Measurements from ENCODE around the gene COL8A1.

Gene COL8A1

DNA sequence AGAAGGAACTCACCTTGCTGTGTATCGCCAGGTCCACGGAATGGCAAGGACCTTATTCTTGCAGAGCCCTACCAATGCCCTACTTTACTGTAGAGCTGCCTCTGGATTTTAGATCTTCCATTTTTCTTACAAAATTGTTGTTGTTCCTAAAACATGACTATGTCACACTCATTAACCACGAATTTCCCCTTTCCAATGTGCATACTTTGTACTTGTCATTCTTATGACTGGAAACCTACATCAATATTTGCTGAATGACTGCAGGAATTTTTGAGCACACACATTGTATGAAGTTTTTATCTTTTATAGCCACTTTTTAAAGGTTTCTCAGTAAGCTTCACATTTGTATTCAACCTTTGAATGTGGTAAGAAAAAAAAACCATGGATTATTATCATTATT is 143.4 kb downstream of the COL8A1 start:
- TF ChIP-seq TEAD4 (IDR thresholded peaks at IDR 0.05) (no peak), TCF12 (IDR thresholded peaks at IDR 0.05; ENCODE audit: low read depth) (no peak), YY1 (IDR thresholded peaks at IDR 0.05; ENCODE audit: low read depth) (no peak), CREB1 (IDR thresholded peaks at IDR 0.05; ENCODE audit: low read depth) (no peak), NFIC (IDR thresholded peaks at IDR 0.05) (no peak), EGR1 (IDR thresholded peaks at IDR 0.05) (no peak), CEBPB (IDR thresholded peaks at IDR 0.05) (no peak), FOXM1 (IDR thresholded peaks at IDR 0.05; ENCODE audit: borderline replicate concordance, low read depth) (no peak), TAF1 (IDR thresholded peaks at IDR 0.05; ENCODE audit: low read depth) (no peak), EP300 (IDR thresholded peaks at IDR 0.05; ENCODE audit: borderline replicate concordance) (no peak), ZBTB7A (IDR thresholded peaks at IDR 0.05; ENCODE audit: low read depth) (no peak), RAD21 (IDR thresholded peaks at IDR 0.05; ENCODE audit: low read depth) (no peak)
- TF ChIP-seq, protein P1, sequence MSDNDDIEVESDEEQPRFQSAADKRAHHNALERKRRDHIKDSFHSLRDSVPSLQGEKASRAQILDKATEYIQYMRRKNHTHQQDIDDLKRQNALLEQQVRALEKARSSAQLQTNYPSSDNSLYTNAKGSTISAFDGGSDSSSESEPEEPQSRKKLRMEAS (IDR thresholded peaks at IDR 0.05): no peak
- TF ChIP-seq, protein P2, sequence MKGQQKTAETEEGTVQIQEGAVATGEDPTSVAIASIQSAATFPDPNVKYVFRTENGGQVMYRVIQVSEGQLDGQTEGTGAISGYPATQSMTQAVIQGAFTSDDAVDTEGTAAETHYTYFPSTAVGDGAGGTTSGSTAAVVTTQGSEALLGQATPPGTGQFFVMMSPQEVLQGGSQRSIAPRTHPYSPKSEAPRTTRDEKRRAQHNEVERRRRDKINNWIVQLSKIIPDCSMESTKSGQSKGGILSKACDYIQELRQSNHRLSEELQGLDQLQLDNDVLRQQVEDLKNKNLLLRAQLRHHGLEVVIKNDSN (IDR thresholded peaks at IDR 0.05): no peak
- TF ChIP-seq, protein P3, sequence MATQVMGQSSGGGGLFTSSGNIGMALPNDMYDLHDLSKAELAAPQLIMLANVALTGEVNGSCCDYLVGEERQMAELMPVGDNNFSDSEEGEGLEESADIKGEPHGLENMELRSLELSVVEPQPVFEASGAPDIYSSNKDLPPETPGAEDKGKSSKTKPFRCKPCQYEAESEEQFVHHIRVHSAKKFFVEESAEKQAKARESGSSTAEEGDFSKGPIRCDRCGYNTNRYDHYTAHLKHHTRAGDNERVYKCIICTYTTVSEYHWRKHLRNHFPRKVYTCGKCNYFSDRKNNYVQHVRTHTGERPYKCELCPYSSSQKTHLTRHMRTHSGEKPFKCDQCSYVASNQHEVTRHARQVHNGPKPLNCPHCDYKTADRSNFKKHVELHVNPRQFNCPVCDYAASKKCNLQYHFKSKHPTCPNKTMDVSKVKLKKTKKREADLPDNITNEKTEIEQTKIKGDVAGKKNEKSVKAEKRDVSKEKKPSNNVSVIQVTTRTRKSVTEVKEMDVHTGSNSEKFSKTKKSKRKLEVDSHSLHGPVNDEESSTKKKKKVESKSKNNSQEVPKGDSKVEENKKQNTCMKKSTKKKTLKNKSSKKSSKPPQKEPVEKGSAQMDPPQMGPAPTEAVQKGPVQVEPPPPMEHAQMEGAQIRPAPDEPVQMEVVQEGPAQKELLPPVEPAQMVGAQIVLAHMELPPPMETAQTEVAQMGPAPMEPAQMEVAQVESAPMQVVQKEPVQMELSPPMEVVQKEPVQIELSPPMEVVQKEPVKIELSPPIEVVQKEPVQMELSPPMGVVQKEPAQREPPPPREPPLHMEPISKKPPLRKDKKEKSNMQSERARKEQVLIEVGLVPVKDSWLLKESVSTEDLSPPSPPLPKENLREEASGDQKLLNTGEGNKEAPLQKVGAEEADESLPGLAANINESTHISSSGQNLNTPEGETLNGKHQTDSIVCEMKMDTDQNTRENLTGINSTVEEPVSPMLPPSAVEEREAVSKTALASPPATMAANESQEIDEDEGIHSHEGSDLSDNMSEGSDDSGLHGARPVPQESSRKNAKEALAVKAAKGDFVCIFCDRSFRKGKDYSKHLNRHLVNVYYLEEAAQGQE (IDR thresholded peaks at IDR 0.05; ENCODE audit: low read depth): no peak

DNA sequence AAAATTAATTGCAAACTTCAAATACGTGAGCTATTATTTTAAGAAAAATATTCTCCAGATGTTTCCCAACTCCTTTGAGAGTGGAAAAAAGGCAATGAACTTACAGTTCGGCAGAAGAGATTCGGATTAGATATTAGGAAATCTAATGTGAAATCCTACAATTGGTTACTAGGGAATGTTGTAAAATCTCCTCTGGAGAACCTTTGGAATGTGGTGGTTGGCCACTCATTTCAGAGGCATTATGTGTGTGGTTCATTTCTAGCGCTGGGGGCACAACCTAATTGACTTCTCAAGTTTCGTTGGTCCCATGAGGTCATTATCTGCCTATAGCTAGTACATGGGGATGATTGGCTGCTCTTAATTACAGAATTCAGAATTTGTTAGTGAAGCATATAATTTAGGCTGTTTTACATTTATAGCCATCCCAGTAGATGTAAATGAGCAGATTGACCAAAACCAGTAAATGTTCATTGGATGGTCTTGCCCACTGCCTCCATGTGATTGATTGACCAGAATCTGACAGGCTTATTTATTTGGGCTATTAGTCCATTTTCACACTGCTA is 144.7 kb downstream of the COL8A1 start:
- TF ChIP-seq TEAD4 (IDR thresholded peaks at IDR 0.05): no peak
- TF ChIP-seq, protein P3 (IDR thresholded peaks at IDR 0.05; ENCODE audit: low read depth): no peak
- TF ChIP-seq EGR1 (IDR thresholded peaks at IDR 0.05): no peak
- no peak for TF ChIP-seq YY1 (IDR thresholded peaks at IDR 0.05; ENCODE audit: low read depth)
- TF ChIP-seq ZBTB7A (IDR thresholded peaks at IDR 0.05; ENCODE audit: low read depth): no peak
- no peak for TF ChIP-seq RAD21 (IDR thresholded peaks at IDR 0.05; ENCODE audit: low read depth)
- no peak for TF ChIP-seq FOXM1 (IDR thresholded peaks at IDR 0.05; ENCODE audit: borderline replicate concordance, low read depth)
- no peak for TF ChIP-seq CEBPB (IDR thresholded peaks at IDR 0.05)
- no peak for TF ChIP-seq EP300 (IDR thresholded peaks at IDR 0.05; ENCODE audit: borderline replicate concordance)
- TF ChIP-seq, protein P2 (IDR thresholded peaks at IDR 0.05): no peak
- TF ChIP-seq NFIC (IDR thresholded peaks at IDR 0.05): no peak

DNA sequence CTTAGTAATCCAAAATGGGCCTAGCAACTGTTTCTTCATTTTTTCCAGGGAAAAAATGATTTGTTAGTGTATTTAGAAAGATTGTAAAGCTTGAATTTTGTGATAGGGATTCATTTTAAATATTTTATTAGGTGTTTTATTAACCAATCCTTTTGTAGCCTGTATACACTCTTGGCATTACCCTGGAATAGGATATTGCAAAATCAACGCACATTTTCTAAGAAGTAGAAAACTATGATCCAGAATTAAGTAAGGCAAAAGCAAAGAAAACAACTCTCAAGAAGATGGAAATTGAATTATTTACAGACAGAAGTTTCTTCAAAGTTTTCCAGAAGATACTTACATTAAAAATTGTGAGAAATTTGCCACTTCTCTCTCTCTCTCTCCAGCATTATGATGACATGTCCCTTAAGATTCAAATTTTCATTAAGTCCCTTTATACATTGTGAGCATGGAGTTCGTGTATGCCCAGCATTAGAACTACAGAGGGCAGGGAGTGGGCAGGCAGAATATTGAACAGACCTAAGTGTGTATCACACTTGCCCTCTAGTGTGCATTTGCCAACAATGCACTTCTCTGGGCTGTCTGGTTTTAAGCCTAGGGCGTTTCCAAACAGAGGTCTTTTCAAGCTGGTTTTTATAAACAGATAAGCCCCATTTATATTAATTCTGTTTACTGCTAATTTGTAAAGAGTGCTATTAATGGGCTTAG is 150.8 kb downstream of the COL8A1 start:
- TF ChIP-seq RAD21 (IDR thresholded peaks at IDR 0.05; ENCODE audit: low read depth): peak; percentile 75
- TF ChIP-seq CREB1 (IDR thresholded peaks at IDR 0.05; ENCODE audit: low read depth): no peak

DNA sequence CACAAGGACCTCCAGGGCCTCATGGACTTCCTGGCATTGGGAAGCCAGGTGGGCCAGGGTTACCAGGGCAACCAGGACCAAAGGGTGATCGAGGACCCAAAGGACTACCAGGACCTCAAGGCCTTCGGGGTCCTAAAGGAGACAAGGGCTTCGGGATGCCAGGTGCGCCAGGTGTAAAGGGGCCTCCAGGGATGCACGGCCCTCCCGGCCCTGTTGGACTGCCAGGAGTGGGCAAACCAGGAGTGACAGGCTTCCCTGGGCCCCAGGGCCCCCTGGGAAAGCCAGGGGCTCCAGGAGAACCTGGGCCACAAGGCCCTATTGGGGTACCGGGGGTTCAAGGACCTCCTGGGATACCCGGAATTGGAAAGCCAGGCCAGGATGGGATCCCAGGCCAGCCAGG is 156.1 kb downstream of the COL8A1 start:
- TF ChIP-seq EP300 (IDR thresholded peaks at IDR 0.05; ENCODE audit: borderline replicate concordance) (no peak), RAD21 (IDR thresholded peaks at IDR 0.05; ENCODE audit: low read depth) (no peak), CEBPB (IDR thresholded peaks at IDR 0.05) (no peak), EGR1 (IDR thresholded peaks at IDR 0.05) (no peak), TCF12 (IDR thresholded peaks at IDR 0.05; ENCODE audit: low read depth) (no peak), CREB1 (IDR thresholded peaks at IDR 0.05; ENCODE audit: low read depth) (no peak), YY1 (IDR thresholded peaks at IDR 0.05; ENCODE audit: low read depth) (no peak), NFIC (IDR thresholded peaks at IDR 0.05) (no peak), ZBTB7A (IDR thresholded peaks at IDR 0.05; ENCODE audit: low read depth) (no peak), TEAD4 (IDR thresholded peaks at IDR 0.05) (no peak), FOXM1 (IDR thresholded peaks at IDR 0.05; ENCODE audit: borderline replicate concordance, low read depth) (no peak), TAF1 (IDR thresholded peaks at IDR 0.05; ENCODE audit: low read depth) (no peak)
- TF ChIP-seq, protein P1 (IDR thresholded peaks at IDR 0.05): no peak
- TF ChIP-seq, protein P3 (IDR thresholded peaks at IDR 0.05; ENCODE audit: low read depth): no peak
- TF ChIP-seq, protein P2 (IDR thresholded peaks at IDR 0.05): no peak
